Subcutaneous abdominal adipose tissue (tissue), 5 donors: Measurements from ENCODE around the gene OTOP2.
A peak's percentile ranks its signal among the peaks of the same experiment; 100 is the strongest.
"Not testable (repeated sequence)": the region's sequence is repeated elsewhere in the genome, so short reads cannot be mapped to it uniquely, and the experiment has no call there.

Source experiments
- H3K27ac ChIP-seq: one replicate; pipeline ENCODE4 v1.7.0; 2013; ENCODE audit warnings: low read depth, mild to moderate bottlenecking, inconsistent platforms, low read length, moderate library complexity
- H3K27me3 ChIP-seq, 5 donors: one replicate each; pipeline ENCODE4 v1.7.0; 2013; ENCODE audit warnings: low read length in 5 of 5, inconsistent platforms in 1 of 5; ENCODE audit not compliant: control insufficient read depth in 5 of 5, insufficient read depth in 4 of 5
- H3K36me3 ChIP-seq, 5 donors: one replicate each; pipeline ENCODE4 v1.7.0; 2013; ENCODE audit warnings: low read length in 5 of 5; ENCODE audit not compliant: control insufficient read depth in 5 of 5, insufficient read depth in 5 of 5
- H3K4me1 ChIP-seq, 5 donors: one replicate each; pipeline ENCODE4 v1.7.0; 2013; ENCODE audit warnings: low read length in 5 of 5, mild to moderate bottlenecking in 3 of 5, moderate library complexity in 1 of 5; ENCODE audit not compliant: control insufficient read depth in 5 of 5, insufficient read depth in 5 of 5
- H3K4me3 ChIP-seq, 5 donors: one replicate each; pipeline ENCODE4 v1.7.0; 2013; ENCODE audit warnings: low read length in 5 of 5, low read depth in 1 of 5
- H3K9ac ChIP-seq, 5 donors: one replicate each; pipeline ENCODE4 v1.7.0; 2013; ENCODE audit warnings: low read length in 5 of 5, mild to moderate bottlenecking in 4 of 5, moderate library complexity in 3 of 5
- H3K9me3 ChIP-seq, 5 donors: one replicate each; pipeline ENCODE4 v1.7.0; 2013; ENCODE audit warnings: low read length in 5 of 5; ENCODE audit not compliant: control insufficient read depth in 5 of 5
- donor health status: healthy.
- donor health status: healthy.
- donor health status: healthy.
- donor health status: healthy.
- donor health status: healthy.

The OTOP2 gene

DNA sequence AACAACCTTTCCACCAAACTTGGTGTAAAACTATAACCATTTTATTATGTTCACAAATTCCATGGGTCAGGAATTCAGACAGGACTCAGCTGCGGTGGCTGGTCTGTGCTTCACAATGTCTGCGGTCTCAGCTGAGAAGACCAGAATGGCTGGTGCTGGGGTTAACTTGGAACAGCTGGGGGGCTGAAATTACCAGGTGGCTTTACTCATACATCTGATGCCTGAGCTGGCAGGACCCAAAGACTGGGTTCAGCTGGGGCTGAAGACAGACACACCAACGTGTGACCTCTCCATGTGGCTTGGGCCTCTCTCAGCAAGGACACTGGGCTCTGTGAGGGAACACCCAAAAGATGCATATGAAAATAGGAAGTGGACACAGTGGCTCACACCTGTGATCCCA lies 54.2 kb downstream of the OTOP2 start:
- H3K9me3 ChIP-seq, result no peaks in the 10 kb centered on the region
- H3K36me3 ChIP-seq, result no peaks in the 10 kb centered on the region
- peaks cover 0 to 6% (median 0%) of the 10 kb centered on the region in 5 donors for H3K27me3 ChIP-seq
- no peak overlapping the region for H3K9ac ChIP-seq
- no peak overlapping the region for H3K4me3 ChIP-seq
- no peak overlapping the region for H3K27ac ChIP-seq
- H3K4me1 ChIP-seq, result peaks cover 3 to 19% (median 17%) of the 10 kb centered on the region in 5 donors

DNA sequence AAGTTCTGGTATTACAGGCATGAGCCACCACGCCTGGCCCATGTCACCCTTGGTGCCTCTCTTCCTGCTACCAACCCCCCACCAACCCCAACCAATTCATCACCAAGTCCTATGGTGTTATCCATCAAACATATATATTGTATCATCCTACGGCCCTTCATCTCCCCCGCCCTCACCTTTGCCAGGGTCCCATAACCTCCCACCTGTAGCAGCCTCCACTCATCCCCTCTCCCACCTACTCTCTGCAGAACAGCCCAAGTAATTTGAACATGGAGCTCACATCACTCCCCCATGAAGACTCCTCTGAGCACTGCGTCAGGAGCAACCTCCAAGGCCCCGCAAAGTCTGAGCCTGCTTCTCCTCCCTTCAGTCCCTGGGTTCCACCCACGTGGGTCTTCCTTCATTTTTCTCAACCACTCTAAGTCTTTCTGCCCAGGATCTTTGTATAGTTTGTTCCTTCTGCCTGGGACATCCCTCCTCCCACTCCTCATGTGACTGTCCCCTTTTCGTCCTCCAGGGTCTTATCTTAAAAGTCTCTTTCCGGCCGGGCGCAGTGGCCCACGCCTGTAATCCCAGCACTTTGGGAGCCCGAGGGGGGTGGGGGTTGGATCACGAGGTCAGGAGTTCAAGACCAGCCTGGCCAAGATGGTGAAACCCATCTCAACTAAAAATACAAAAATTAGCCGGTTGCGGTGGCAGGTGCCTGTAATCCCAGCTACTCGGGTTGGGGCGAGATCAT lies 55.5 kb downstream of the OTOP2 start:
- peaks cover 0 to 4% (median 0%) of the 10 kb centered on the region in 5 donors for H3K27me3 ChIP-seq
- H3K4me3 ChIP-seq, result no peak overlapping the region
- H3K4me1 ChIP-seq, result peaks cover 3 to 19% (median 17%) of the 10 kb centered on the region in 5 donors
- H3K27ac ChIP-seq, result no peak overlapping the region
- H3K9me3 ChIP-seq, result no peaks in the 10 kb centered on the region
- H3K36me3 ChIP-seq, result no peaks in the 10 kb centered on the region
- H3K9ac ChIP-seq, result no peak overlapping the region

DNA sequence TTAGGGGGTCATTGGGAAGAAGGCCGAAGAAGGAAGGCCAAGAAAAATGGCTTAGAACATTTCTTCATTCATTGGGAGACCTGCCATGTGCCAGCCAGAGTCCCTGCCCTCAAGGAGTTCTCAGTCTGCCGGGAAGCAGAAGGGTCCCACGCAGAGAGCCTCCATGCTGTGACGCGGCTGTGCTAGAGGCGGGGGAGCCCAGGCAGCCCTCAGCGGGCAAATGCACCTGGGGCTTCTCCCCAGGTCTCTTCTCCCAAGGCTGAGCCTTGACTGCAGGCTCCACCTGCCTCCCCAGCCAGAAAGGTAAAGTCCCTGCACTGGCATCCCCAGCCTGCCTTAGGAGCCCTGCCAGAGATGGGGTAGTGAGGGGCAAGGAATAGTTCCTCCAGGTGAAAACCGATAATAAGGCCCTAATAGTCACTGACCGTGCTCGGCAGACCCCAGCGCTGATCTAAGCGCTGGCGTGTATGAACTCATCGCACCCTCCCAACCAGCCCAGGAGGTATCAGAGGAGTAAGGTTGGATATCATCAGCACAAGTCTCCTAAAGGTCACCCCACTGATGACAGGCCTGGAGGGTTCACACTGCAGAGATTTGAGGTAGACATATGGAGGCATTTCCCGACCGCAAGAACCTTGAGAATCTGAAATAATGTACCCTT lies 57.4 kb downstream of the OTOP2 start:
- H3K27me3 ChIP-seq, result no peaks in the 10 kb centered on the region
- peaks cover 3 to 19% (median 17%) of the 10 kb centered on the region in 5 donors for H3K4me1 ChIP-seq
- no peaks in the 10 kb centered on the region for H3K9me3 ChIP-seq
- H3K9ac ChIP-seq, result peak overlapping the region in 4 of 5 donors; percentile 48 to 87 (median 74)
- peak overlapping the region; percentile 45 for H3K27ac ChIP-seq
- no peaks in the 10 kb centered on the region for H3K36me3 ChIP-seq
- H3K4me3 ChIP-seq, result peak overlapping the region; percentile 70 to 84 (median 78)

DNA sequence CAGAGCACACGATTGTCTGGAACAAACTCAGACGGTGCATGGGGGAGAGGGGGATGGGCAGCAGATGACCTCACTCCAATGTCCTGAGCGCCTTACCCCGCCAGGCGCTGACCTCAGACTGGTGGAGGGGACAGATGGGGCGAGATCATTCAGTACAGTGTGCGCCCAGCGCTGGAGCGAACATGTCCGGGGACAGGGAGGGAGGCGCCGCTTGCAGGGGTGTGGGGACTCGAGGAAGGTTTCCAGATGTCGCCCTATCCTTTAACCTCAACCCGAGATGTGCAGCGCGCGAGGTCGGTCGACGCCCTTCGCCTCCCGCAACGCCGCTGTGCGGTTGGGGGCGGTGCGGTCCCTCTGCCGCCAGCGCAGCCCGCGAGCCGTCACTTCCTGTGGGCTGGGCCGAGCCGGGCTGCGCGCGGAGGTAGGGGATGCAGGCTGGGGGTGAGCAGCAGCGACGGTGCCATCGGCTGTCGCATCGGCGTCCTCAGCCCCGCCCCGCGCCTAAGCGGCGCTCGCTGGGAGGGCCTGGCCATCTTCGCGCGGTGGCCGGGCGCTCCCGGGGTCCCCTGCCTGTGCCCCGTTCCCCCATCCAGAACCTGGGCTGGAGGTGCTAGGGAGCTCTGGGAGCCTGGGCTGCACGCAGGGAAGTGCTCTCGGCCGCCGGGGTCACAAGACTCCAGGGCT lies 58.0 kb downstream of the OTOP2 start:
- no peaks in the 10 kb centered on the region for H3K36me3 ChIP-seq
- peaks cover 3 to 25% (median 22%) of the 10 kb centered on the region in 5 donors for H3K4me1 ChIP-seq
- H3K4me3 ChIP-seq, result peak overlapping the region; percentile 70 to 84 (median 78)
- H3K9ac ChIP-seq, result peak overlapping the region in 4 of 5 donors; percentile 48 to 87 (median 74)
- H3K27me3 ChIP-seq, result no peaks in the 10 kb centered on the region
- peak overlapping the region; percentile 45 for H3K27ac ChIP-seq
- H3K9me3 ChIP-seq, result no peaks in the 10 kb centered on the region

- peaks cover 3 to 26% (median 23%) of the 10 kb centered on the region in 5 donors for H3K4me1 ChIP-seq
- not testable (repeated sequence) for H3K27me3 ChIP-seq, H3K9me3 ChIP-seq, H3K36me3 ChIP-seq
- H3K9ac ChIP-seq, result peak overlapping the region in 4 of 5 donors; percentile 48 to 87 (median 74)
- peak overlapping the region; percentile 45 for H3K27ac ChIP-seq
- peak overlapping the region; percentile 61 to 84 (median 72) for H3K4me3 ChIP-seq
These were observed 58.7 kb downstream of the OTOP2 start for GRCh38 chr17:74982663-74983313.
